ENCODE results near the gene RRAS2.
"Not testable (repeated sequence)": the region's sequence is repeated elsewhere in the genome, so short reads cannot be mapped to it uniquely, and the experiment has no call there.

RRAS2 gene

DNA sequence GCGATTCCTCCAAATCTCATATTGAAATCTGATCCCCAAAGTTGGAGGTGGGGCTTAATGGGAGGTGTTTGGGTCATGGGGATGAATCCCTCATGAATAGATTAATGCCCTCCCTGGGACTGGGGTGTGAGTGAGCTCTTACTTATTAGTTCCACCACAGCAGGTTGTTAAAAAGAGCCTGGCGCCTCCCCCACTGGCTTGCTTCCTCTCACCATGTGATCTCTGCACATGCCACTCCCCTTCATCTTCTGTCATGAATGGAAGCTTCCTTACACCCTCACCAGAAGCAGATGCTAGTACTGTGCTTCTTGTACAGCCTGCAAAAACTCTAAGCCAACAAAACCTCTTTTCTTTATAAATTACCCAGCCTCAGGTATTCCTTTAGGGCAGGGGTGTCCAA is 8.8 kb downstream of the RRAS2 start:
- Mint-ChIP-seq H3K9me3 (peaks cover 23% of the 10 kb centered on the region), H3K4me1 (peaks cover 3% of the 10 kb centered on the region), H3K4me3 (no peak overlapping the region), H3K27me3 (ENCODE audit: low read depth) (no peaks in the 10 kb centered on the region), H3K36me3 (ENCODE audit: low read depth) (peaks cover 32% of the 10 kb centered on the region), H3K27ac (no peak overlapping the region)
- TF ChIP-seq CTCF (IDR thresholded peaks at IDR 0.05; ENCODE audit: unreplicated experiment in 3 of 3), result no peak

- Mint-ChIP-seq H3K4me3 (no peak overlapping the region), H3K4me1 (no peaks in the 10 kb centered on the region), H3K36me3 (ENCODE audit: low read depth) (peaks cover 38% of the 10 kb centered on the region), H3K9me3 (peaks cover 32% of the 10 kb centered on the region), H3K27me3 (ENCODE audit: low read depth) (no peaks in the 10 kb centered on the region), H3K27ac (no peak overlapping the region)
- TF ChIP-seq CTCF (IDR thresholded peaks at IDR 0.05; ENCODE audit: unreplicated experiment in 3 of 3), result no peak
Observed at GRCh38 chr11:14347991-14348390, 11.0 kb downstream of the RRAS2 start.

GRCh38 chr11:14347494-14347893 is 11.5 kb downstream of the RRAS2 start:
- H3K9me3 Mint-ChIP-seq, result peaks cover 32% of the 10 kb centered on the region
- H3K4me1 Mint-ChIP-seq, result peaks cover 3% of the 10 kb centered on the region
- H3K27ac Mint-ChIP-seq, result no peak overlapping the region
- peaks cover 38% of the 10 kb centered on the region for H3K36me3 Mint-ChIP-seq (ENCODE audit: low read depth)
- no peak overlapping the region for H3K4me3 Mint-ChIP-seq
- TF ChIP-seq CTCF (IDR thresholded peaks at IDR 0.05; ENCODE audit: unreplicated experiment in 3 of 3), result no peak
- H3K27me3 Mint-ChIP-seq (ENCODE audit: low read depth), result no peaks in the 10 kb centered on the region

- no peak overlapping the region for H3K27ac Mint-ChIP-seq
- H3K4me3 Mint-ChIP-seq, result no peak overlapping the region
- peaks cover 11% of the 10 kb centered on the region for H3K4me1 Mint-ChIP-seq
- peaks cover 32% of the 10 kb centered on the region for H3K9me3 Mint-ChIP-seq
- no peaks in the 10 kb centered on the region for H3K27me3 Mint-ChIP-seq (ENCODE audit: low read depth)
- no peak for TF ChIP-seq CTCF (IDR thresholded peaks at IDR 0.05; ENCODE audit: unreplicated experiment in 3 of 3)
- peaks cover 42% of the 10 kb centered on the region for H3K36me3 Mint-ChIP-seq (ENCODE audit: low read depth)
Observed at GRCh38 chr11:14346303-14346955, 12.6 kb downstream of the RRAS2 start.

GRCh38 chr11:14345668-14346067 is 13.3 kb downstream of the RRAS2 start:
- TF ChIP-seq CTCF (IDR thresholded peaks at IDR 0.05; ENCODE audit: unreplicated experiment in 3 of 3), result no peak
- H3K36me3 Mint-ChIP-seq (ENCODE audit: low read depth), result peaks cover 47% of the 10 kb centered on the region
- peaks cover 17% of the 10 kb centered on the region for H3K4me1 Mint-ChIP-seq
- peaks cover 32% of the 10 kb centered on the region for H3K9me3 Mint-ChIP-seq
- no peaks in the 10 kb centered on the region for H3K27me3 Mint-ChIP-seq (ENCODE audit: low read depth)
- H3K27ac Mint-ChIP-seq, result no peak overlapping the region
- H3K4me3 Mint-ChIP-seq, result no peak overlapping the region

DNA sequence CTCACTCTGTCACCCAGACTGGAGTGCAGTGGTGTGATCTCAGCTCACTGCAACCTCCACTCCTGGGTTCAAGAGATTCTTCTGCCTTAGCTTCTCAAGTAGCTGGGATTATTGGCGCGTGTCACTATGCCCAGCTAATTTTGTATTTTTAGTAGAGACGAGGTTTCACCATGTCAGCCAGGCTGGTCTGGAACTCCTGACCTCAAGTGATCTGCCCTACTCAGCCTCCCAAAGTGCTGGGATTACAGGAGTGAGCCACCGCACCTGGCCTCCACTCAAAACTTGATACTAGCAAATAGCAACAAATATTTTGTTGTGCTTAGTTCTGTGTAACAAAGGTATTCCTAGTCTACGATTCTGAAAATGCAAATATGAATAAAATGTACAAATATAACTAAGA is 14.0 kb downstream of the RRAS2 start:
- Mint-ChIP-seq H3K36me3 (ENCODE audit: low read depth) (peaks cover 44% of the 10 kb centered on the region), H3K4me1 (peaks cover 20% of the 10 kb centered on the region), H3K9me3 (peaks cover 28% of the 10 kb centered on the region)
- not testable (repeated sequence) for H3K27ac Mint-ChIP-seq; H3K4me3 Mint-ChIP-seq; H3K27me3 Mint-ChIP-seq (ENCODE audit: low read depth)

All from nephron (organoid).